Liver (tissue), 9 donors: ENCODE measurements around the gene SWI5. TPM values are rescaled to one million over a fixed set of nuclear protein-coding genes. Genes with fewer than 3 reads are reported as not detected.

Experiments used
- DNase-seq: peaks from one replicate; pipeline ENCODE4 v3.0.0-alpha.2; 2017; ENCODE audit warnings: low spot score
- H3K27ac ChIP-seq, 2 donors: one replicate each; pipeline ENCODE4 v1.7.0; 2013; ENCODE audit warnings: inconsistent platforms in 2 of 2, low read length in 2 of 2, control low read depth in 1 of 2, low read depth in 1 of 2, mild to moderate bottlenecking in 1 of 2
- H3K27me3 ChIP-seq, 4 donors: one replicate each; pipeline versions ENCODE4 v1.6.1 to v1.7.0; 2013; ENCODE audit warnings: low read length in 3 of 4, inconsistent platforms in 1 of 4, mild to moderate bottlenecking in 1 of 4, moderate library complexity in 1 of 4; ENCODE audit not compliant: control insufficient read depth in 4 of 4, insufficient read depth in 4 of 4
- H3K36me3 ChIP-seq, 4 donors: one replicate each; pipeline versions ENCODE4 v1.6.1 to v1.7.0; 2013; ENCODE audit warnings: low read length in 3 of 4, mild to moderate bottlenecking in 3 of 4, low read depth in 1 of 4, moderate library complexity in 1 of 4; ENCODE audit not compliant: control insufficient read depth in 4 of 4, insufficient read depth in 3 of 4
- H3K4me1 ChIP-seq, 4 donors: one replicate each; pipeline versions ENCODE4 v1.6.1 to v1.7.0; 2013; ENCODE audit warnings: low read length in 3 of 4, mild to moderate bottlenecking in 3 of 4, moderate library complexity in 1 of 4; ENCODE audit not compliant: control insufficient read depth in 4 of 4, insufficient read depth in 4 of 4
- H3K4me3 ChIP-seq, 3 donors: one replicate each; pipeline versions ENCODE4 v1.6.1 to v1.7.0; 2013; ENCODE audit warnings: low read length in 3 of 3, control low read depth in 1 of 3, low read depth in 1 of 3, mild to moderate bottlenecking in 1 of 3
- H3K9ac ChIP-seq, 2 donors: one replicate each; pipeline ENCODE4 v1.7.0; 2013; ENCODE audit warnings: low read length in 2 of 2, mild to moderate bottlenecking in 2 of 2, moderate library complexity in 2 of 2, control low read depth in 1 of 2, low read depth in 1 of 2
- H3K9me3 ChIP-seq, 4 donors: one replicate each; pipeline versions ENCODE4 v1.6.1 to v1.7.0; 2013; ENCODE audit warnings: low read length in 3 of 4; ENCODE audit not compliant: control insufficient read depth in 4 of 4
- ATF3 ChIP-seq: IDR thresholded peaks from 2 replicates; pipeline ENCODE4 v1.6.1; 2016; ENCODE audit warnings: antibody characterized with exemption
- CTCF ChIP-seq: fragments of 150-350 bp; IDR thresholded peaks from 2 replicates; pipeline ENCODE4 v1.5.1; 2017; ENCODE audit warnings: improper control_type of control experiment, low read depth, low read length; ENCODE audit not compliant: missing input control
- EGR1 ChIP-seq, 2 donors: IDR thresholded peaks; 2 replicates each; pipeline ENCODE4 v1.6.1; 2016 to 2018; ENCODE audit warnings: antibody characterized with exemption in 2 of 2, low read depth in 2 of 2
- FOXA1 ChIP-seq: IDR thresholded peaks from 2 replicates; pipeline ENCODE4 v1.6.1; 2016; ENCODE audit warnings: antibody characterized with exemption
- FOXA2 ChIP-seq: IDR thresholded peaks from 2 replicates; pipeline ENCODE4 v1.6.1; 2016; ENCODE audit warnings: antibody characterized with exemption
- GABPA ChIP-seq, 2 donors: IDR thresholded peaks in 1 of 2; conservative IDR thresholded peaks in 1 of 2; 2 replicates each; pipeline ENCODE4 v1.6.1; 2016; ENCODE audit warnings: antibody characterized with exemption in 2 of 2, mild to moderate bottlenecking in 1 of 2, moderate library complexity in 1 of 2
- HNF4A ChIP-seq, 2 donors: conservative IDR thresholded peaks; 2 replicates each; pipeline ENCODE4 v1.6.1; 2016; ENCODE audit warnings: antibody characterized with exemption in 2 of 2, mild to moderate bottlenecking in 2 of 2
- HNF4G ChIP-seq: IDR thresholded peaks from 2 replicates; pipeline ENCODE4 v1.6.1; 2016; ENCODE audit warnings: antibody characterized with exemption
- JUND ChIP-seq, 2 donors: IDR thresholded peaks; 2 replicates each; pipeline ENCODE4 v1.6.1; 2016; ENCODE audit warnings: antibody characterized with exemption in 2 of 2
- MAX ChIP-seq: IDR thresholded peaks from 2 replicates; pipeline ENCODE4 v1.6.1; 2016; ENCODE audit warnings: antibody characterized with exemption
- NR2F2 ChIP-seq: IDR thresholded peaks from 2 replicates; pipeline ENCODE4 v1.6.1; 2016; ENCODE audit warnings: antibody characterized with exemption
- RAD21 ChIP-seq, 2 donors: IDR thresholded peaks; 2 replicates each; pipeline ENCODE4 v1.6.1; 2016; ENCODE audit warnings: antibody characterized with exemption in 2 of 2, mild to moderate bottlenecking in 2 of 2
- REST ChIP-seq: IDR thresholded peaks from 2 replicates; pipeline ENCODE4 v1.6.1; 2016; ENCODE audit warnings: antibody characterized with exemption, mild to moderate bottlenecking
- RXRA ChIP-seq, 2 donors: IDR thresholded peaks; 2 replicates each; pipeline ENCODE4 v1.6.1; 2017 to 2018; ENCODE audit warnings: antibody characterized with exemption in 2 of 2, mild to moderate bottlenecking in 1 of 2
- SP1 ChIP-seq: IDR thresholded peaks from 2 replicates; pipeline ENCODE4 v1.6.1; 2018; ENCODE audit warnings: antibody characterized with exemption, mild to moderate bottlenecking
- TAF1 ChIP-seq: conservative IDR thresholded peaks from 2 replicates; pipeline ENCODE4 v1.6.1; 2016; ENCODE audit warnings: antibody characterized with exemption, mild to moderate bottlenecking
- YY1 ChIP-seq: IDR thresholded peaks from 2 replicates; pipeline ENCODE4 v1.6.1; 2016; ENCODE audit warnings: antibody characterized with exemption, mild to moderate bottlenecking
- ZBTB33 ChIP-seq: IDR thresholded peaks from 2 replicates; pipeline ENCODE4 v1.6.1; 2016; ENCODE audit warnings: antibody characterized with exemption
- WGBS: extraction: QIAGEN DNeasy Blood & Tissue Kit; methylation state at CpG from one replicate; pipeline ENCODE4 v1.1.7; 2013; 5-methylcytosine and 5-hydroxymethylcytosine counted together
- polyA plus RNA-seq, 2 donors: library from polyadenylated mRNA; stranded (reverse) in 1 of 2; unstranded in 1 of 2; fragments of 200-250 nt in 1 of 2; fragments of >200 nt in 1 of 2; fragmentation: Nextera tagmentation in 1 of 2; extraction: Ambion mirVana in 1 of 2; gene quantifications; one replicate each; pipeline versions ENCODE4 v1.2.1 to v1.2.3, GENCODE V29; 2013 to 2015
- total RNA-seq, 2 donors: library from RNA; depleted of rRNA; stranded (reverse); fragments of >200 nt; gene quantifications; one replicate each; pipeline ENCODE4 v1.2.3, GENCODE V29; 2014
- donor health status: healthy.
- donor health status: healthy.
- donor health status: healthy.
- donor health status: healthy.
- donor health status: healthy.

SWI5 gene
- total and polyA plus RNA-seq, 4 donors = 10.7 to 34.0 (median 16.2) TPM

GRCh38 chr9:128297221-128297773, 21.2 kb downstream of the SWI5 start (continued):
- TF ChIP-seq CTCF (no peak), GABPA (IDR thresholded peaks at IDR 0.05 in 1 of 2, conservative IDR thresholded peaks at IDR 0.05 in 1 of 2) (peak in 1 of 2 donors; percentile 32), JUND (IDR thresholded peaks at IDR 0.05) (no peak), FOXA2 (no peak)

GRCh38 chr9:128298535-128299482, 22.7 kb downstream of the SWI5 start:
- Histone ChIP-seq H3K27me3 (no peaks in the 10 kb centered on the region), H3K36me3 (no peaks in the 10 kb centered on the region), H3K27ac (no peak overlapping the region), H3K4me3 (no peak overlapping the region), H3K9me3 (no peaks in the 10 kb centered on the region), H3K4me1 (peaks cover 2 to 16% (median 13%) of the 10 kb centered on the region in 4 donors), H3K9ac (no peak overlapping the region)
- DNase-seq = no peak
- TF ChIP-seq ATF3 (no peak), GABPA (IDR thresholded peaks at IDR 0.05 in 1 of 2, conservative IDR thresholded peaks at IDR 0.05 in 1 of 2) (no peak), FOXA2 (no peak), HNF4A (conservative IDR thresholded peaks at IDR 0.05) (no peak), JUND (IDR thresholded peaks at IDR 0.05) (no peak), FOXA1 (no peak), CTCF (no peak), RAD21 (IDR thresholded peaks at IDR 0.05) (no peak), TAF1 (no peak), MAX (no peak), NR2F2 (no peak), REST (no peak), EGR1 (IDR thresholded peaks at IDR 0.05; ENCODE audit: low read depth in 2 of 2) (no peak), SP1 (no peak), ZBTB33 (no peak), HNF4G (no peak), RXRA (IDR thresholded peaks at IDR 0.05) (no peak), YY1 (no peak)
- 89% methylated on average over 20 of the region's 20 CpGs for WGBS
